Trophoblast cell (in vitro differentiated cells and primary cell): ENCODE data around the gene LDLRAD4.

Experiments used
- DNase-seq, 2 donors: peaks; one replicate each; pipeline ENCODE4 v3.0.0-alpha.2; 2016
- H2AFZ ChIP-seq: 2 replicates; pipeline ENCODE4 v1.6.1; 2013; ENCODE audit warnings: low read length, moderate library complexity, mild to moderate bottlenecking; ENCODE audit not compliant: insufficient read depth, poor library complexity
- H2AK5ac ChIP-seq: 2 replicates; pipeline ENCODE4 v1.6.1; 2013; ENCODE audit warnings: mild to moderate bottlenecking, low read length
- H2BK120ac ChIP-seq: 2 replicates; pipeline ENCODE4 v1.6.1; 2013; ENCODE audit warnings: low read length, mild to moderate bottlenecking, moderate library complexity; ENCODE audit not compliant: insufficient read depth, poor library complexity
- H2BK12ac ChIP-seq: 2 replicates; pipeline ENCODE4 v1.6.1; 2013; ENCODE audit warnings: mild to moderate bottlenecking, low read length, moderate library complexity
- H2BK5ac ChIP-seq: 2 replicates; pipeline ENCODE4 v1.6.1; 2013; ENCODE audit warnings: low read length, low read depth, moderate library complexity, mild to moderate bottlenecking; ENCODE audit not compliant: poor library complexity
- H3K14ac ChIP-seq: 2 replicates; pipeline ENCODE4 v1.6.1; 2013; ENCODE audit warnings: mild to moderate bottlenecking, low read length
- H3K18ac ChIP-seq: 2 replicates; pipeline ENCODE4 v1.6.1; 2013; ENCODE audit warnings: mild to moderate bottlenecking, low read length
- H3K23ac ChIP-seq: 2 replicates; pipeline ENCODE4 v1.6.1; 2013; ENCODE audit warnings: low read length
- H3K27ac ChIP-seq: 2 replicates; pipeline ENCODE4 v1.5.1; 2013; ENCODE audit warnings: low read depth, mild to moderate bottlenecking, inconsistent platforms, low read length, moderate library complexity
- H3K27me3 ChIP-seq: 2 replicates; pipeline ENCODE4 v1.6.1; 2013; ENCODE audit warnings: inconsistent platforms, mild to moderate bottlenecking, low read length, moderate library complexity; ENCODE audit not compliant: insufficient read depth
- H3K36me3 ChIP-seq, 2 experiments: 1 replicate in 1 of 2; 2 replicates in 1 of 2; pipeline ENCODE4 v1.6.1; 2013; ENCODE audit warnings: low read length in 2 of 2, mild to moderate bottlenecking in 2 of 2, moderate library complexity in 1 of 2; ENCODE audit not compliant: insufficient read depth in 2 of 2, control insufficient read depth in 1 of 2
- H3K4ac ChIP-seq: 2 replicates; pipeline ENCODE4 v1.6.1; 2013; ENCODE audit warnings: low read depth, mild to moderate bottlenecking, low read length, moderate library complexity
- H3K4me1 ChIP-seq, 2 experiments: 1 replicate in 1 of 2; 2 replicates in 1 of 2; pipeline ENCODE4 v1.6.1; 2013; ENCODE audit warnings: low read length in 2 of 2, mild to moderate bottlenecking in 2 of 2, moderate library complexity in 1 of 2; ENCODE audit not compliant: insufficient read depth in 2 of 2, control insufficient read depth in 1 of 2
- H3K4me2 ChIP-seq: 2 replicates; pipeline ENCODE4 v1.6.1; 2013; ENCODE audit warnings: inconsistent platforms, mild to moderate bottlenecking, low read length, moderate library complexity
- H3K4me3 ChIP-seq: 2 replicates; pipeline ENCODE4 v1.5.1; 2013; ENCODE audit warnings: mild to moderate bottlenecking, low read depth, low read length, inconsistent platforms
- H3K79me1 ChIP-seq: one replicate; pipeline ENCODE4 v1.6.1; 2013; ENCODE audit warnings: low read length
- H3K79me2 ChIP-seq: 2 replicates; pipeline ENCODE4 v1.6.1; 2013; ENCODE audit warnings: low read length, mild to moderate bottlenecking; ENCODE audit not compliant: control insufficient read depth, insufficient read depth, poor library complexity
- H3K9ac ChIP-seq: 2 replicates; pipeline ENCODE4 v1.6.1; 2013; ENCODE audit warnings: mild to moderate bottlenecking, low read length
- H3K9me3 ChIP-seq: 2 replicates; pipeline ENCODE4 v1.6.1; 2013; ENCODE audit warnings: low read depth, mild to moderate bottlenecking, control low read depth, inconsistent platforms, low read length; ENCODE audit not compliant: insufficient read depth
- H4K12ac ChIP-seq: 2 replicates; pipeline ENCODE4 v1.6.1; 2013; ENCODE audit warnings: low read depth, mild to moderate bottlenecking, low read length, moderate library complexity
- H4K8ac ChIP-seq: 2 replicates; pipeline ENCODE4 v1.6.1; 2013; ENCODE audit warnings: low read depth, mild to moderate bottlenecking, low read length, moderate library complexity
- H4K91ac ChIP-seq: one replicate; pipeline ENCODE4 v1.6.1; 2013; ENCODE audit warnings: low read depth, mild to moderate bottlenecking, low read length, moderate library complexity
- WGBS: extraction: QIAGEN DNeasy Blood & Tissue Kit; methylation state at CpG from one replicate; pipeline ENCODE4 v1.1.7; 2013; ENCODE audit warnings: missing lambda C conversion rate; ENCODE audit not compliant: insufficient read length, insufficient coverage; ENCODE audit errors: extremely low coverage; 5-methylcytosine and 5-hydroxymethylcytosine counted together

The LDLRAD4 gene

GRCh38 chr18:13611142-13611600 lies 392.6 kb downstream of the LDLRAD4 start:
- Histone ChIP-seq H3K79me1 (no peaks in the 10 kb centered on the region), H3K4ac (no peak overlapping the region), H3K18ac (no peak overlapping the region), H4K91ac (no peak overlapping the region), H2BK12ac (no peak overlapping the region), H3K79me2 (no peaks in the 10 kb centered on the region), H4K12ac (no peak overlapping the region), H3K23ac (no peak overlapping the region), H2BK5ac (no peak overlapping the region), H4K8ac (no peak overlapping the region), H3K14ac (no peak overlapping the region), H3K36me3 (no peaks in the 10 kb centered on the region), H3K27ac (no peak overlapping the region), H3K27me3 (no peaks in the 10 kb centered on the region), H3K9me3 (no peaks in the 10 kb centered on the region), H2AFZ (no peak overlapping the region), H3K4me2 (peak overlapping the region; percentile 21), H3K4me3 (no peak overlapping the region), H2AK5ac (no peak overlapping the region), H2BK120ac (no peak overlapping the region), H3K4me1 (peaks cover 4 to 9% of the 10 kb centered on the region in 2 experiments), H3K9ac (no peak overlapping the region)
- peak; percentile 85 to 88 for DNase-seq
- WGBS: no CpG with 5 or more reads among the region's 14 CpGs

GRCh38 chr18:13611601-13612195 lies 393.1 kb downstream of the LDLRAD4 start:
- Histone ChIP-seq H3K79me1 (no peaks in the 10 kb centered on the region), H2BK120ac (no peak overlapping the region), H2BK5ac (no peak overlapping the region), H3K9ac (no peak overlapping the region), H3K4me1 (peaks cover 4 to 9% of the 10 kb centered on the region in 2 experiments), H4K8ac (no peak overlapping the region), H3K4me2 (peak overlapping the region; percentile 6), H2AK5ac (no peak overlapping the region), H3K27me3 (no peaks in the 10 kb centered on the region), H2BK12ac (no peak overlapping the region), H3K23ac (no peak overlapping the region), H3K36me3 (no peaks in the 10 kb centered on the region), H2AFZ (no peak overlapping the region), H3K14ac (no peak overlapping the region), H3K27ac (no peak overlapping the region), H4K91ac (no peak overlapping the region), H3K4ac (no peak overlapping the region), H3K4me3 (no peak overlapping the region), H3K79me2 (no peaks in the 10 kb centered on the region), H3K9me3 (no peaks in the 10 kb centered on the region), H3K18ac (no peak overlapping the region), H4K12ac (no peak overlapping the region)
- peak; percentile 38 to 54 for DNase-seq
- WGBS: no CpG with 5 or more reads among the region's 24 CpGs

- Histone ChIP-seq H3K4me1 (peaks cover 4 to 9% of the 10 kb centered on the region in 2 experiments), H3K79me2 (no peaks in the 10 kb centered on the region), H3K9ac (no peak overlapping the region), H3K4me2 (no peak overlapping the region), H3K4ac (no peak overlapping the region), H2BK12ac (no peak overlapping the region), H3K36me3 (no peaks in the 10 kb centered on the region), H2AFZ (no peak overlapping the region), H3K23ac (no peak overlapping the region), H3K4me3 (no peak overlapping the region), H3K27me3 (no peaks in the 10 kb centered on the region), H4K8ac (no peak overlapping the region), H4K91ac (no peak overlapping the region), H3K27ac (no peak overlapping the region), H3K79me1 (no peaks in the 10 kb centered on the region), H3K14ac (no peak overlapping the region), H3K18ac (no peak overlapping the region), H2BK5ac (no peak overlapping the region), H2BK120ac (no peak overlapping the region), H3K9me3 (no peaks in the 10 kb centered on the region), H2AK5ac (no peak overlapping the region), H4K12ac (no peak overlapping the region)
- no CpG with 5 or more reads among the region's 20 CpGs for WGBS
- DNase-seq: no peak
Measured at GRCh38 chr18:13612196-13612997, 393.8 kb downstream of the LDLRAD4 start.

GRCh38 chr18:13613099-13613498 lies 394.5 kb downstream of the LDLRAD4 start:
- Histone ChIP-seq H2AK5ac (no peak overlapping the region), H3K23ac (no peak overlapping the region), H3K4me1 (peaks cover 4 to 9% of the 10 kb centered on the region in 2 experiments), H4K12ac (no peak overlapping the region), H3K4me3 (no peak overlapping the region), H4K91ac (no peak overlapping the region), H3K4ac (no peak overlapping the region), H3K27ac (no peak overlapping the region), H4K8ac (no peak overlapping the region), H3K9me3 (no peaks in the 10 kb centered on the region), H3K79me2 (no peaks in the 10 kb centered on the region), H2BK120ac (no peak overlapping the region), H2BK12ac (no peak overlapping the region), H3K9ac (no peak overlapping the region), H2AFZ (no peak overlapping the region), H3K36me3 (no peaks in the 10 kb centered on the region), H3K18ac (no peak overlapping the region), H3K79me1 (no peaks in the 10 kb centered on the region), H2BK5ac (no peak overlapping the region), H3K14ac (no peak overlapping the region), H3K4me2 (no peak overlapping the region), H3K27me3 (no peaks in the 10 kb centered on the region)
- DNase-seq: no peak
